PFSK-1 (cell line): ENCODE measurements around the gene UMODL1.

Experiments used
- FOXP2 ChIP-seq: optimal IDR thresholded peaks from 2 replicates; pipeline ENCODE3; 2011; ENCODE audit warnings: borderline replicate concordance, control low read depth, inconsistent platforms; ENCODE audit not compliant: insufficient read depth; ENCODE audit errors: extremely low read length, extremely low read depth
- POLR2AphosphoS5 ChIP-seq: IDR thresholded peaks from 2 replicates; pipeline ENCODE4 v1.6.1; 2012; ENCODE audit warnings: low read depth, mild to moderate bottlenecking, control low read depth, low read length, moderate library complexity
- REST ChIP-seq, 2 experiments: IDR thresholded peaks; 2 replicates each; pipeline versions ENCODE4 v1.6.1 to v1.8.0; 2011 to 2012; ENCODE audit warnings: low read depth in 2 of 2, low read length in 2 of 2, control low read depth in 1 of 2, inconsistent platforms in 1 of 2, mild to moderate bottlenecking in 1 of 2, moderate library complexity in 1 of 2; ENCODE audit not compliant: insufficient read depth in 1 of 2
- SIN3A ChIP-seq: IDR thresholded peaks from 2 replicates; pipeline ENCODE4 v1.6.1; 2012; ENCODE audit warnings: mild to moderate bottlenecking, low read length, moderate library complexity, borderline replicate concordance; ENCODE audit not compliant: insufficient read depth
- TAF1 ChIP-seq: IDR thresholded peaks from 2 replicates; pipeline ENCODE4 v1.6.1; 2012; ENCODE audit warnings: low read length, control low read depth, borderline replicate concordance; ENCODE audit not compliant: insufficient read depth

UMODL1 gene

DNA sequence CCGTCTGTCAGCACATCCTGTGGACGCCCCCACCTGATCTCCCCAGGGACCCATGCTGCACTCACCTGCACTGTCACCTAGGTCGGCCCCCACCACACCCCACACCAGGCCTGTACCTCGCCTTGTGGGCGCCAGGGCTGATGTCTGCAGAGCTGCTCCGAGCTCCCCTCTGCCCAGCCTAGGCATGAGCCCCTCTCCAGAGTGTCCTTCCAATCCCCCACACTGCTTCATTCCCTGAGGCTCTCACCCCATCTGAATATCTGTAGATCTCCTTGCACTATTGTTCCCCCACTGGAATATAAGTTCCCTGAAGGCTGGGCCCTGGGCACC lies 12.2 kb downstream of the UMODL1 start:
- no peak for TF ChIP-seq SIN3A

GRCh38 chr21:42084079-42084478 lies 13.0 kb downstream of the UMODL1 start:
- TF ChIP-seq FOXP2 (no peak), TAF1 (no peak), REST (IDR thresholded peaks at IDR 0.05; ENCODE audit: insufficient read depth in 1 of 2, low read depth in 2 of 2, low read length in 2 of 2) (no peak)

DNA sequence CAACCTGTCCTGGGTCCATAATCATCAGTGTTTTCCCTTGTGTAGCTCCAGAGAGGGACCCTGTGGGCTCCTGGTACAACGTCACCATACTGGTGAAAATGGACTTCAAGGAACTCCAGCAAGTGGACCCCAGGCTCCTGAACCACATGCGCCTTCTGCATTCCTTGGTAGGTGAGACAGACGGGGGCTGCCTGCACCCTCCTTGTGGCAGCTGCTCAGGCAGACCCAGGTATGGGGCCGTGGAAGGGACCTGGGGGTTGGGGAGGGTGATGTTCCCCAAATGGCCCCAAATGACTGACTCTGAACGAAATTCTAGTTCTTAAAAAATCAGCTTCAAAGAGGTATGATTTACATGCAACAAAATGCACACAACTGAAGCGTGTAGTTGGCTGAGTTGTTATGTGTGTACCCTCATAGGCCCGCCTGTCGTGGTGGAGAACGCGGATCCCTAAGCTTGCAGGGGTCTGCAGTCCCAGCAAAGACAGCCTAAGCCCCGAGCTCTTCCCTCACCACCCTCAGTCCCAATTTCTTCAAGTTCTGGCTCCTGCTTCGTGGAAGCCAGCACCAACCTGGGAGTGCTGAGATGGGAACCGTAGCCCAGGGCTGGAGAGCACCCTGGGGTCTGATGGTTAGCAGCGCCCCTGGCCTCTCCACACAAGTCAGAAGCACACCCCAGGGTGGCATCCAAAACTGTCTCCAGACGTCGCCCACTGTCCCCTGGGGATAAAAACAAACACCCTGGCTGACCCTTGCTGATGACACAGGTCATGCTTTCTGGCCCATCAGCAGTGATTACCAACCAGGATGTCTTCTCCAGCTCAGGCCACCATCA lies 14.3 kb downstream of the UMODL1 start:
- TF ChIP-seq FOXP2 (no peak), POLR2AphosphoS5 (no peak), SIN3A (no peak), REST (IDR thresholded peaks at IDR 0.05; ENCODE audit: insufficient read depth in 1 of 2, low read depth in 2 of 2, low read length in 2 of 2) (no peak), TAF1 (no peak)

- TF ChIP-seq SIN3A (no peak), FOXP2 (no peak), POLR2AphosphoS5 (no peak), TAF1 (no peak), REST (IDR thresholded peaks at IDR 0.05; ENCODE audit: insufficient read depth in 1 of 2, low read depth in 2 of 2, low read length in 2 of 2) (no peak)
Observed at GRCh38 chr21:42086969-42087368, 15.9 kb downstream of the UMODL1 start.

DNA sequence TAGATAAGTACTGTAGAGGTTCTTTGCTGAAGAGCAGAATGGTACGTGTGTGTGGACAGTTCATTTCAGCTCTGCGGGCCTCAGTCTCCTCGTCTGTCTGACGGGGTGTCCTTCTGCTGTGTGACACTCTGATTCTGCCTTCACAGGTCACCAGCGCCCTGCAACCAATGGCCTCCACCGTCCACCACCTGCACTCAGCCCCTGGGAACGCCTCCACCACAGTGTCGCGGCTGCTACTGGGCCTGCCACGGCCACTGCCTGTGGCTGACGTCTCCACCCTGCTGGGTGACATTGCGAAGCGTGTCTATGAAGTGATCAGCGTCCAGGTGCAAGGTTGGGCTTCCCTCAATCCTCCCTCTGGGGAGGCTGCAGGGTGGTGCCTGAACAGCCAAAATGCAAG lies 17.0 kb downstream of the UMODL1 start:
- TF ChIP-seq POLR2AphosphoS5 (no peak), FOXP2 (no peak)

DNA sequence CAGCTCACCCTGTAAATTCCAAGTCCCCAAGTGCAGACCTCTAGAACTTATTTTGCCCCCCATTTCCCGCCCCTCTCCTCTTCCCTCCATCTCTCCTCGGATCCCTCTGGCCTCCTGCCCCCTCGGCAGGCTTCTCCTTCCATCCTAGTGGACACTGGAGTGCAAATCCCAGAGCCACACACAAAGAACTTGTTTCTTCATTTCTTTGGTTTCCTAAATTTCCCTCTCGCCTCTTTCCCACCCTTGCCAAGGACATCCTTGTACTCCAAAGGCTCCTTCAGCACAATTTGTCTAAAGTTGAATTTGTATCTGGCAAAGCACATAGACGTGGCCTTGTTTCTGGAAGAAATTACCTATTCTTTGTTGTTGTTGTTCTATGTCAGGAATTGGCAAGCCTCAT lies 17.5 kb downstream of the UMODL1 start:
- no peak for TF ChIP-seq TAF1
- no peak for TF ChIP-seq FOXP2
- no peak for TF ChIP-seq SIN3A
- TF ChIP-seq REST (IDR thresholded peaks at IDR 0.05; ENCODE audit: insufficient read depth in 1 of 2, low read depth in 2 of 2, low read length in 2 of 2), result no peak
- no peak for TF ChIP-seq POLR2AphosphoS5
